Fibroblast of lung (primary cell): ENCODE data around the gene CXADR.

Experiments used
- EZH2 ChIP-seq: IDR thresholded peaks from 2 replicates; pipeline ENCODE4 v1.5.1; 2012; ENCODE audit warnings: low read length, control low read depth, mild to moderate bottlenecking; ENCODE audit errors: missing control alignments
- TF ChIP-seq, protein P1 (sequence below), 2 donors: IDR thresholded peaks in 1 of 2; conservative IDR thresholded peaks in 1 of 2; 1 replicate in 1 of 2; 2 replicates in 1 of 2; pipeline ENCODE4 v1.5.1; 2011 to 2012; ENCODE audit warnings: low read length in 2 of 2, control low read depth in 1 of 2, inconsistent platforms in 1 of 2, low read depth in 1 of 2, mild to moderate bottlenecking in 1 of 2

DNA sequence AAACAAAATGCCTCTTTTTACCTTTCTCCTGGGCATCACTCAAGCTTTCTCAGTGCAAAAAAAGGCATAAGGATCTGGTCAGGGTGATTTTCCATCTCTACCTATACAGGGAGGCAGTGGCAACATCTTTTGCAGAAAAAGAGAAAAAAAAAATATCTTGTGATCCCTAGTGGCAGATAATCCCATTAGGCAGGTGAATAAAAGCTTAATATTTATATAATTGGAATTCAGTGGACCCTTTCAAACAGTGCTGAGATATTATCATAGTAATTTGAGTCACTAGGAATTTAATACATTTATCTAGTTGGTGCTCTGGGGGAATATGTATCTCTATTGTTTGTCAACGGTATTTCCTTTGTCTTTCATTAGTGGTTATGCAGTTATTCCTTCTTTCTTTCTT, 29.9 kb upstream of the CXADR start:
- TF ChIP-seq, protein P1, sequence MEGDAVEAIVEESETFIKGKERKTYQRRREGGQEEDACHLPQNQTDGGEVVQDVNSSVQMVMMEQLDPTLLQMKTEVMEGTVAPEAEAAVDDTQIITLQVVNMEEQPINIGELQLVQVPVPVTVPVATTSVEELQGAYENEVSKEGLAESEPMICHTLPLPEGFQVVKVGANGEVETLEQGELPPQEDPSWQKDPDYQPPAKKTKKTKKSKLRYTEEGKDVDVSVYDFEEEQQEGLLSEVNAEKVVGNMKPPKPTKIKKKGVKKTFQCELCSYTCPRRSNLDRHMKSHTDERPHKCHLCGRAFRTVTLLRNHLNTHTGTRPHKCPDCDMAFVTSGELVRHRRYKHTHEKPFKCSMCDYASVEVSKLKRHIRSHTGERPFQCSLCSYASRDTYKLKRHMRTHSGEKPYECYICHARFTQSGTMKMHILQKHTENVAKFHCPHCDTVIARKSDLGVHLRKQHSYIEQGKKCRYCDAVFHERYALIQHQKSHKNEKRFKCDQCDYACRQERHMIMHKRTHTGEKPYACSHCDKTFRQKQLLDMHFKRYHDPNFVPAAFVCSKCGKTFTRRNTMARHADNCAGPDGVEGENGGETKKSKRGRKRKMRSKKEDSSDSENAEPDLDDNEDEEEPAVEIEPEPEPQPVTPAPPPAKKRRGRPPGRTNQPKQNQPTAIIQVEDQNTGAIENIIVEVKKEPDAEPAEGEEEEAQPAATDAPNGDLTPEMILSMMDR (conservative IDR thresholded peaks at IDR 0.05 in 1 of 2, IDR thresholded peaks at IDR 0.05 in 1 of 2; ENCODE audit: low read depth in 1 of 2, low read length in 2 of 2) = no peak
- no peak for TF ChIP-seq EZH2
